GM19240 (cell line): ENCODE measurements around the gene TBC1D12.
A peak's percentile ranks its signal among the peaks of the same experiment; 100 is the strongest.
"Not testable (repeated sequence)": the region's sequence is repeated elsewhere in the genome, so short reads cannot be mapped to it uniquely, and the experiment has no call there.

ENCODE experiments used
- DNase-seq: peaks from one replicate; pipeline ENCODE4 v3.0.0; 2011; ENCODE audit warnings: low spot score; ENCODE audit not compliant: insufficient read length

Gene TBC1D12

DNA sequence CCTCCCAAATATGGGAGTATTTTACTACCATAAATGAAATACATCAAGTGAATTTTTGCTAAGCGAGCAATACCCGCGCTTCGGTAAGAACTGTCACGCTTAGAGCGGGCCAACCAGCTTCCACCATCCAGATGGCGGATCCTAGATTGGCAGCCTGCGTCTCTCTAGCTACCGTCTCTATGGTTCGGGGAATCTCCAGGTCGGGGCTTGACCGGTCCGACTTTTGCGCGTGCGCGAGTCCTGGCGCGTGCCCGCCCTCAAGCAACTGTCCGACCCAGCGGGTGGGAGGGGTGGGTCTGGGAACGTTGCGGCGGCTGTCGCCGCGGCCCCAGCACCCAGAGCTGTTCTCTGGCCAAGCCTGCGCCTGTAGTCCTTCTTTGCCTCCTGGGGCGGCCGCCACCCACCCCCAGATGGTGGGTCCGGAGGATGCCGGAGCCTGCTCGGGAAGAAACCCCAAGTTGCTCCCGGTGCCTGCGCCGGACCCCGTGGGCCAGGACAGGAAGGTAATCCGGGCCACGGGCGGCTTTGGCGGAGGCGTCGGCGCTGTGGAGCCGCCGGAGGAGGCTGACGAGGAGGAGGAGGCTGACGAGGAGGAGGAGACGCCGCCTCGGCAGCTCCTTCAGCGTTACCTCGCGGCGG, at the start of gene TBC1D12:
Gene TBC1D12, plus strand, starts transcription at position 338 of the 639 bp plus-strand sequence. Its CDS starts 73 bp downstream, at position 411.
- peak; percentile 71 for DNase-seq

DNA sequence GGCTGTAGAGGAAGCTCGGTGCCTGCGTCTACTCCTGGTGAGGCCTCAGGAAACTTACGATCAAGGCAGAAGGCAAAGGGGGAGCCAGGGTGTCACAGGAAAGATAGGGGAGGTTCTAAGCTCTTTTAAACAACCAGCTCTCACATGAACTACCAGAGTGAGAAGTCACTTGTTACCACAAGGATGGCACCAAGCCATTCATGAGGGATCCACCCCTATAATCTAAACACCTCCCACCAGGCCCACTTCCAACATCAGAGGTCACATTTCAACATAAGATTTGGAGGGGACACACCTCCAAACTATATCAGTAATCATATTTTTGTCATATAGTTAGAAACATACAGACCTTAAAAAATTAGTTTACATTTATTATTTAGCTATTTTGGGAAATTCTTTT, 49.0 kb upstream of the TBC1D12 start:
- DNase-seq, result no peak

DNA sequence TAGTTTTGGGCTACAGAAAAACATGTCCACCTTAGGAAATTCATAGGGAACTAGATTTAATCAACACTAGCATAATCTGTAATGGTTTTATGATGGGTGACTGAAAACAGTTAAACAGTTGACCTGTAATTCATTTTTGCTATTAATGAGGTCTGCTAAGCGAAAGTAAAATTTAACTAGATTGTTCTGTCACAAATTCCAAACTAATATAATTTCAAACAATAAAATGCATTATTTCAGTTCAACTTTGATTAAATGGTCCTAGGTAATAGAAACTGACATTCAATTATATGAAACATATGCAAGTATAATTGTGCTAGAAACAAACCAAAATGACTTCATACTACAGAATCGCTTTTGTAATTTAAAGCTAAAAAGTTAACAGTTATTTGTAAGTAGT, 46.5 kb upstream of the TBC1D12 start:
- no peak for DNase-seq

DNA sequence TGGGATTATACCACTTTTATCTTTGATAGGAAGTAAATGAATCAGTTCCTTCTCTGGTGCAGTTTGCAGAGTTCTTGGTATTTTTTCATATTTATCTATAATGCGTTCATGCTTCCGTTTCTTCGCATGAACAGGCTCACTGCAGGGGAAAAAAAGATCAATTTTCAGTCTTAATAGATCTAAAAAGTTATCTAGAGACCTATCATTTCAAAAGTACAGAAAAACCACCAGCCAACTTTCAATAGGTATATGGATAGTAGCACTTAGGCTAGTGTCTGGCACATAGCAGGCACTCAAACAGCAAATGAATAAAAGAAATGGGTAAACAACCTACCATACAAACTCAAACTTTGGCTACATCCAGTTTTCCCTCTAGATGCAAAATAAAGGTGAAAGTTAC, 45.1 kb upstream of the TBC1D12 start:
- DNase-seq, result no peak

DNA sequence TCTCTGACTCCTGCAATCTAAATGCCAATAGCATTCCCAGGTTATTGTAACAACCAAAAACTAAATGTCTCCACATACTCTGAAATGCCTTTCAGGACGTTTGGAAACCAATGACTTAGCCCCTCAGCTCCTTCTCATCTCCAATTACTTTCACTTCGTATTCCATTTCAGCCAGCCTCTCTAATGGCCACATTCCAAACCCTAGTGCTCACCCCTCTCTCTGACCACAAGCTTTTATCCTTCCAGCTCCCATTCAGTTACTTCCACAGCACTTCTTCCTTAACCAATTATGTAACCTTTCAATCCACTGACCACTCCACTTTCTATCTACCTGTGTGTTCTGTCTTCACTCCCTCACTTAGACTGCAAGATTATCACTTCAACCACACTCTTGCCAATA, 43.9 kb upstream of the TBC1D12 start:
- no peak for DNase-seq

DNA sequence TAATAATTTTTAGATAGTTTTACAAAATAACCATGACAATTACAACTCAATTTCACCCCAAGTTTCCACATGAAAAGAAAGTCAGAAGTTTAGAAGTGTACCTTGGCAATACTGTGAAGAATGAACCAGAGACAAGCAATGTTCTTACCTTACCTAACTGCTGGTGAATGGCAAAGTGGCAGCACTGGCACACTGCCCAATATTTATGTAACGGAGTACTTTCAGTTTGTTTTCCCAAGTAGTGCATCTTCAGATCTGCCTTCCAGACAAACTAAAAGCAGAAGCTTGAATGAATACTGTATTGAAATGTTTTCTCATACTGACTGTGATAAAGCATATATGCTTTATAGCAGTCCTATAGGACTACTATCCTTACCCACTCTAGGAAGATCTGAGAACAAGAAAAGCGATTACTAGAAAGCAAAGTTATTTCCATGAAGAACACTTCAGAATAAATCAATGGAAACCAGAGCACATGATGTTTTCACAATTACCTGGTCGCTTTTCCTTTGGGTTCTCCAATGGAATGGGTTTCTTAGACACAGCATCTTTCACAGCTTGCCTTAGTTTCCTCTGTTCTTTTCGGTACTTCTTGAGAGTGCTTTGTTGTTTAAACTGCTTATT, 41.1 kb upstream of the TBC1D12 start:
- no peak for DNase-seq

DNA sequence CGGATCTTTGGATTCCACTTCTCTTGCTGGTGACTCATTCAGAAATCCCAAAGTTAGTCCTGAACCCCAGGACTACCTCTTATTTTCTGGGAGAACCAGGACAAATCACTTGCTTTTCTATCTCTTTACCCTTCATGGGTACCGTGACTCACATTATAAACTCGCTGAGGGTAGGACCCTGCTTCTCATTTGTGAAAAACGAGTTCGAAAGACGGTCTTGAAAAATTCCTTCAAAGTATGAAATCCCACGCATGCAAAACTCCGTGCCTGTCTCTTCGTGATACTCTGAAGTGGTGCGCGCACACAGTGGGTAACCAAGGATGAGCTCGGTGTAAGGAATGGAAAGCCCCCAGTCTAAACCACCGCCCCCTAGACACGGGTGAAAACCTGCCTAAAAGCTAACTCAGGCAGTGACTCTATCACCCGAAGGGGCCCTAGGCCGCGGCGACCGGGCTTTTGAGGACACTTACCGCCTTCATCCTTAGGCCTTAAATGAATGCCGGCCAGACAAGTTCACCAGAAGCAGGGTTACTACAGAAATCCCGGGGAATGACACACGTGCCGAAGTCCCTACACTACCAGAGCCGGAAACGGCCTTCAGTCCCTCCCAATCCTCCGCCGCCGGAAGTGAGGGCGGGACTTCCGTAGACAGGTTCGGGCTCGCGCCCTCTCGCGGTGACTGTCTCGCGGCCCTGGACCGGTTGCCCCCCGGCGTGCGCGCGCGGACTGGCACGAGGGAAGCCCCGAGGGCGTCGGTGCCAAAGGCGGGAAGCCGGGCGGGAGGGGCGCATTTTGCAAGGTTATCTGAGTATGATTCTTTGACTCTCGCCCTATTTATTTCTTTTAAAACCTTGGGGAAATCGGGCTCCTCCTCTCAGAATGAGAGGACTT, 39.7 kb upstream of the TBC1D12 start, which contains the start of gene NOC3L:
Gene NOC3L, minus strand, starts transcription at position 580 of the 891 bp plus-strand sequence. Its CDS starts 101 bp downstream, at position 479.
- peak; percentile 87 for DNase-seq

DNA sequence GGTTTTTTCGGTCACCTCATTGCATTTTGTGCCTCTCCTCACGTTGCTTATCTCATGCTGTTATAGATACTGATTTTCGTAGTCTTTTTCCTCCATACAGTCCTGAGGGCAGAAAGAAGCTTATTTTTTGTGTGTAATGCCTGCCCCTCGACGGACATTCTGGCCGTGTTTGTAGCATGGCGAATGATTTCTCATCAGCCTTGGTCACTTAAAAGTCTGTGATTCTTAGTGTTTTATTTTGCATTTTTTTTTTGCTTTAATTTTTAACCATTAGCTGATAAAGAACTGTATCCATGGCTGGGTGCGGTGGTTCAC, 39.1 kb upstream of the TBC1D12 start:
- no peak for DNase-seq

DNA sequence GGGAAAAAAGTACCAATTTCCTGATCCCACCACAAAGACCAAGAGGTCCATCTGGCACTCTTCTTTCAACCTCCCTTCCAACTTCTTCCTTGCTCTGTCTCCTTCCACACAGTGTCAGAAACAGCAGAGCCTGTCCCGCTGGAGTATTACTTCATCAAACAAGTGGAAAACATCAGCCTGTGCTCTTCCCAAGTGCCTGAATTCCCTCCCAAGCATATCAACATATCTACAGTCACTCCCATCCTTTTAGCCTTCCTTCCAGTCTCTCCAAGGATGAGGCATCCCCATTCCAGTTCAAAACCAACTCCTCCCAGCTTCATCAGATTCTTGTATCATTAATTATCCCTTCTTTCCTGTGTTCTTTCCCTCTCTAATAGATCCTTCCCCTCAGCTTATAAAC, 37.9 kb upstream of the TBC1D12 start:
- DNase-seq, result no peak

DNA sequence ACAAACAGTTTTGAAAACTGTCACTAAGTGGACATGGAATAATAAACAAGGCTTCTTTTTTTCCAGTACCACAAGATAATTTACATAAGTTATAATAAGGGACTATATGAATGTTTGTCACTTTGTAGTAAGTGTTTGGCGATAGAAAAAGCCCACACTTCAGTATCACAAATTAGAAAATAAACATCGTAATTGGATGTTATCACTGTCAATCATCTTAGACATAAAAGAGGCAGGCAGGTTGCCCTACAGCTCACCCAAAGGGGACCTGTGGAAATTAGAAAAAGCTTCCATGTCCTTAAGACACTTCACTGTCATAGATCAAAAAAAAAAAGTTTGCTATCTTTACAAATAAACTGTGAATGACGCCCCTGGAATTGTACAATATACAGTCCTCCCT, 36.0 kb upstream of the TBC1D12 start:
- no peak for DNase-seq

DNA sequence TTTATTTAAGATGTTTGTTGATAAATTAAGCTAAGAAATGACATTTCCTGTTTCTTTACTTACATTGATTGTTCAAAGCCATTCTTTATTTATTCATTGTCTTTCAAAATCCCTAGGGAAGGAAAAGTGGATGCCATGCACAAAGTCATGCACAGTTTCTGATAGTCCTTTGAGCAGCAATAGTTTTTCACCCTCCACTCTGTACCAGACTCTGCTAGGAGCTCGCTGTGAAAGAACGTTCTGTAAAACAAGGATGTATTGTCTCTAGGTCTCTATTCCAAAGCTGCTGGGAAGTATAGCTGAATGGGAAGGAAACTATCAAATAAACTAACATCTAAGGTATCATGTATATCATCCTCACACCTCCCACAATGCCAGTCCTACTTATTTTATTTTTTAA, 31.8 kb upstream of the TBC1D12 start:
- DNase-seq, result no peak

DNA sequence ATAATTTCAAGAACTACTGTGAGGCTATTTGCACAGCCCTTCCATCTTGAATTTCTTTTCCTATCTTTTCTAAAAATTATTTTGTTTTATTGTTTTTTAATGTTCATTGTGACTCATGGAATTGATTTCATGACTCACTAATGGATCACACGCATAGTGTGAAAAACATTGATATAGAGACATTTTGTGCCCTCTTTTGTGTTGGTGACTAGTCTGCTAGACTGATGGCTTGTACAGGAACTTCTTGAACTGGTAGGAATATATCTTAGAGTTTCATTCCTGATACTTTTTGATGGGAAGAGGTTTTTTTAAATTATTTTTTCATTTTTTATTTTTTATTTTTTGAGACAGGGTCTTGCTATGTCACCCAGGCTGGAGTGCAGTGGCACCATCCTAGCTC, 27.0 kb upstream of the TBC1D12 start:
- no peak for DNase-seq

DNA sequence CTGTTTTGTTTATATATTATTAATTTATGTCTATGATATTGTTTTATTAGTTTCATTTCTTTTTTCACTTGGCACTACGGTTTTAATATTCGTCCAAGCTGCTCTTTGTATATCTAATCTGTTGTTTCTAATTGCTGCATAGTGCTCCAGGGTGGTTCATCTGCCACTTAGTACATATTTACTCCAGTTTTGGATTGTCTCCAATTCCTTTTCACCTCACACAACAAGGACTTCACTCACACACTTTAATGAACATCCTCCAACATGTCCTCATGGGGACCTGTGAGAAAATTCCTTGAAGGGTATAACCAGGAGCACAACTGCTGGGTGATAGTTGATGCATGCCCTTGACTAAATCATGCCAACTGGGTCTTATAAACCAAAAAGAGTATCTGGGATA, 25.5 kb upstream of the TBC1D12 start:
- no peak for DNase-seq

DNA sequence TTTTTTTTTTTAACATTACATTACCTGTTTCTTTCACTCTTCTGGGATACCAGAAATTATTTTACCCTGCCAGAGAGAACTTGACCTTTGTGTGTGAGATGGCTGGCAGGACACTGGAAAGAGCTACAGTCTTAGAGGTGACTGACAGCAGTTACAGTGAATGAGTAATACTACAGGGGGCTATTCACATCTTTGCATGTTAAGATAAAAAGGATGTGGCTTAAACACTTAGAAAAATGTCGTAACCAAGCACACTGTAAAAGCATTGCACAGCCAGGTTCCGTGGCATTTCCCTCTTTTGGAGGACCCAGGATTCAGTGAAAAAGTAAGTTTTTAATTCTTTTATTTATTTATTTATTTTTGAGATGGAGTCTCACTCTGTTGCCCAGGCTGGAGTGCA, 18.8 kb upstream of the TBC1D12 start:
- no peak for DNase-seq

DNA sequence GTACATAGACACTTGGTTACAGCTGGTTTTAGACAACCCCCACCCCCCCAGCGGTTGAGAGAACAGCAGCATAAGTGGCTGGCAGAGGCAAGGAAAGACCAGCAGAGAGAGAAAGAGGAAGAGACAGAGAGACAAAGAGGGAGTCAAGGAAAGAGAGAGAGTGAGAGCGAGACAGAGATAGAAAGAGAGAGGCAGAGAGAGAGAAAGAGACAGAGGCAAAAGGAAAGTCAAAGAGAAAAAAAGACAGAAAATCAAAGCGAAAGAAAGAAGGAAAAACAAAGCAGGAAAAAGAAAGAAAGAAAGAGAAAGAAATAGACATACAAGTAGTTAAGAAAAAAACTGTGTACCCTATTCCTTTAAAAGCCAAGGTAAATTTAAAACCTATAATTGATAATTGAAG, 16.6 kb upstream of the TBC1D12 start:
- not testable (repeated sequence) for DNase-seq

DNA sequence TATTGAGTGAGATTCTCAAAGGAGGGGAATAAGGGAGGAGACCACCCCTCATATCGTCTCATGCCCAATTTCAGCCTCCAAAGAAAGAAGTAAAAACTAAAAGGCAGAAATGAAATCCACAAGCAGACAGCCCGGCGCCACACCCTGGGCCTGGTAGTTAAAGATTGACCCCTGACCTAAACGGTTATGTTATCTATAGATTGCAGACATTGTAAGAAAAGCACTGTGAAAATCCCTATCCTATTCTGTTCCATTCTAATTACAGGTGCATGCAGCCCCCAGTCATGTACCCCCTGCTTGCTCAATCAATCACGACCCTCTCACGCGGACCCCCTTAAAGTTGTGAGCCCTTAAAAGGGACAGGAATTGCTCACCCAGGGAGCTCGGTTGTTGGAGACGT, 10.2 kb upstream of the TBC1D12 start:
- not testable (repeated sequence) for DNase-seq

DNA sequence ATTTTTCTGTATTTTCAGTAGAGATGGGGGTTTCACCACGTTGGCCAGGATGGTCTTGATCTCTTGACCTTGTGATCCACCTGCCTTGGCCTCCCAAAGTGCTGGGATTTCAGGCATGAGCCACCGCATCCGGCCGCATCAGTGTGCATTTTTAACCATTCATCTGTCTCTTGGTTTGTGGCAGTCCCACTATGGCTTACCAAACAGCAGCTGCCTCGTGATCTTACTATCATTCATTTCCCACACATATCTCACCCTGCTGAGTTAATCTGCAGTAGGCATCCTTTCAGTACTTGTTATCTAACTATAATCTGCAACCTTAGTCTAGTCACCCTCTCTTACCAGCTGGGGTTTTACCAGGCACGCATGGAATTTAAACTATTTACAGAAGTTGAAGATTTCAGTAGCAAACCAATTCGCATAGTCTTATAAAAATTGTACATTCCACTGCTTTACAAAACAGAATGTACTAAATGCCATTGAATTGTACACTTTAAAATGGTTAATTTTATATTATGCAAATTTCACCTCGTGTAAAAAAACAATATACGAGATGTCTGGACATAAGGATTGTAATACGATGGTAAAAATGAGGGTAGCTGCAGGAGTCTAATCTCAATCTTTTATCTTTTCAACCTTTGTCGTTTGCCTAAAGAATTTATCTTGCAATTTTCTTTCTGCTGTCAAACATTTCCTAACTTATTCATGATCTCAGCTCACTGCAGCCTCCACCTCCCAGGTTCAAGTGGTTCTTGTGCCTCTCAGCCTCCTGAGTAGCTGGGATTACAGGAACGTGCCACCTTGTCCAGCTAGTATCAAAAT, 4.6 kb upstream of the TBC1D12 start:
- no peak for DNase-seq

DNA sequence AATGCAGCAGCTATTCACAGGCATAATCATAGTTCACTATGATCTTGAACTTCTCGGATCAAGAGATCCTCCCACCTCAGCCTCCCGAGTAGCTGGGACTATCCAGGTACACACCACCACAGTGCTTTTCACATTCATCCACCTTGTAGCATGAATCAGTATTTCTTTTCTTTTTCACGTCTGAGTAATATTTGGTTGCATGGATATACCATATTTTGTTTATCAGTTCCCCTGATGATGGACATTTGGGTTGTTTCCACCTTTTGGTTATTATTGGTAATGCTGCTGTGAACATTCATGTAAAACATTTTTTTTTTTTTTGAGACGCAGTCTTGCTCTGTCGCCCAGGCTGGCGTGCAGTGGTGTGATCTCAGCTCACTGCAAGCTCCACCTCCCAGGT, 3.6 kb upstream of the TBC1D12 start:
- no peak for DNase-seq

DNA sequence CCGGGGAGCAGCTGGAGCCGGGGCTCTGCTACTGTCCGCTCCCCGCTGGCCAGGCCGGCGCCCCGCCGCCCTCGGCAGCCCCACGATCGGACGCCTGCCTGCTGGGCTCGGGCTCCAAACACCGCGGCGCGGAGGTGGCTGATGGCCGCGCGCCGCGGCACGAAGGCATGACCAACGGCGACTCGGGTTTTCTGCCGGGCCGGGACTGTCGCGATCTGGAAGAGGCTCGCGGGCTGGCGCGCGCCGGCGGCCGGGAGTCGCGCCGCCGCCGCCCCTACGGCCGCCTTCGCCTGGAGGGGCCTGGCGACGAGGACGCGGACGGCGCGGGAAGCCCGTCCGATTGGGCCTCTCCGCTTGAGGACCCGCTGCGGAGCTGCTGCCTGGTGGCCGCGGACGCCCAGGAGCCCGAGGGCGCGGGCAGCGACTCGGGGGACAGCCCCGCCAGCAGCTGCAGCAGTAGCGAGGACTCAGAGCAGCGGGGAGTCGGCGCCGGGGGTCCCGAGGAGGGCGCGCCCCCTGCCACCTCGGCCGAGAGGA, 570 bp downstream of the TBC1D12 start:
- DNase-seq, result peak; percentile 5

DNA sequence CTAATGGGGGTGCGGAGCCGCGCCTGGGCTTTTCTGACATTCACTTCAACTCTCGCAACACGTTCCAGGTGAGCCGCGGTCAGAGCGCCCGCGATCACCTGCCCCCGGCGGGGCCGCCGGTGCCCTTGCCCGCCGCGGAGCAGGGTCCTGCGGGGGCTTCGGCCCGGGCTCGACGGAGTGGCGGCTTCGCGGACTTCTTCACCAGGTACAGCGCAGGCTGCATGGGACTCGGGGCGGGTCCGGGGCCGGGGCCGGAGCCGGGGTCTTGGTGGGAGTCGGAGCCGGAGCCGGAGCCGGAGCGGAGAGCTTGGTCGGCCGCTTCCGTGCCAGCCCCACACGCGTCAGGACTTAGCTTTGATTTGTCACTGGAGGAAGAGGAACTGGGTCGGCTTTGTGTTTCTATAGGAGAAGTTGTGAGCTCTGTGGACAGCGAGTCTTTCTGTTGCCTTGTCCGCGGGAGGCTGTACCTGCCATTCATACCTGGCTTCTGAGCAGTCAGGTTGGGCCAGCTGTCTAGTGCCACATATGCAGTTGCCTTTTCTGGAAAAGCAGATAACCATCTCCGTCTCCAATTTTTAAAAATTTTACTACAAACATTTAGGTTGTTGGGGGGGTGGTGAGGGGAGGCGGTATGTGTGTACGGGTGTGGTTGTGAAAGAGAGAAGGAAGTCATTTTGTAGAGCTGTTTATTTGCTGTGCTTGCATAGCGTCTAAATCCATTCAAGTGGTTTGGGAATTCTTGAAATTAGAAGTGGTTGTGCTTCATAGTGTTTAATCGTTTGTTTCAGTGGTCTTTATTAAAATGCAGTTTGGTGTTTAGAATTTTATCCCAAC, 1.3 kb downstream of the TBC1D12 start:
- DNase-seq, result peak; percentile 45
